Measurements from ENCODE around the gene PTPN23. TPM values are rescaled to one million over a fixed set of nuclear protein-coding genes. Genes with fewer than 3 reads are reported as not detected.
A peak's percentile ranks its signal among the peaks of the same experiment; 100 is the strongest.

PTPN23 gene
- total and polyA plus RNA-seq, 8 donors: 8.6 to 120 (median 27.6) TPM

- intact Hi-C loops (cut with DNase I; ENCODE audit: low total_unique reads): no loop called here
These were observed 32.9 kb downstream of the PTPN23 start for GRCh38 chr3:47413751-47414150.

GRCh38 chr3:47414161-47414564, 33.3 kb downstream of the PTPN23 start:
- TF ChIP-seq EP300 (IDR thresholded peaks at IDR 0.05) (no peak), POLR2AphosphoS5 (IDR thresholded peaks at IDR 0.05) (no peak), CTCF (IDR thresholded peaks at IDR 0.05) (no peak), POLR2A (IDR thresholded peaks at IDR 0.05) (no peak)
- H3K27me3 ChIP-seq: no peaks in the 10 kb centered on the region
- no peak overlapping the region for H3K4me3 ChIP-seq
- H3K9me3 ChIP-seq: no peaks in the 10 kb centered on the region
- DNase-seq: peak in 1 of 2 donors; percentile 17
- peaks cover 0 to 6% (median 0%) of the 10 kb centered on the region in 4 donors for H3K4me1 ChIP-seq
- WGBS, 5 donors: 60 to 76% (median 66%) methylated on average over 2 to 3 of the region's 3 CpGs
- intact Hi-C loops (cut with DNase I; ENCODE audit: low total_unique reads): no loop called here
- H3K36me3 ChIP-seq: peaks cover 72 to 95% (median 94%) of the 10 kb centered on the region in 4 donors
- no peak overlapping the region for H3K27ac ChIP-seq

More at GRCh38 chr3:47413751-47414150, 32.9 kb downstream of the PTPN23 start:
- WGBS, 5 donors: 62 to 84% (median 72%) methylated on average over 4 to 7 of the region's 7 CpGs
- Histone ChIP-seq H3K27ac (no peak overlapping the region), H3K9me3 (no peaks in the 10 kb centered on the region), H3K4me1 (peaks cover 0 to 6% (median 0%) of the 10 kb centered on the region in 4 donors), H3K36me3 (peaks cover 72 to 95% (median 94%) of the 10 kb centered on the region in 4 donors), H3K27me3 (no peaks in the 10 kb centered on the region), H3K4me3 (no peak overlapping the region)
- DNase-seq: no peak
- TF ChIP-seq POLR2AphosphoS5 (IDR thresholded peaks at IDR 0.05): no peak
- TF ChIP-seq POLR2A (IDR thresholded peaks at IDR 0.05): no peak
- TF ChIP-seq EP300 (IDR thresholded peaks at IDR 0.05): no peak
- TF ChIP-seq CTCF (IDR thresholded peaks at IDR 0.05): no peak

GRCh38 chr3:47414666-47415587, 34.1 kb downstream of the PTPN23 start:
- H3K4me1 ChIP-seq: peaks cover 0 to 6% (median 0%) of the 10 kb centered on the region in 4 donors
- DNase-seq: no peak
- no peak overlapping the region for H3K4me3 ChIP-seq
- no peak overlapping the region for H3K27ac ChIP-seq
- H3K36me3 ChIP-seq: peaks cover 69 to 95% (median 94%) of the 10 kb centered on the region in 4 donors
- H3K9me3 ChIP-seq: no peaks in the 10 kb centered on the region
- WGBS, 5 donors: 83 to 85% (median 83%) methylated on average over 14 to 16 of the region's 16 CpGs
- H3K27me3 ChIP-seq: no peaks in the 10 kb centered on the region
- no peak for TF ChIP-seq POLR2AphosphoS5 (IDR thresholded peaks at IDR 0.05)
- intact Hi-C loops (cut with DNase I; ENCODE audit: low total_unique reads): no loop called here

GRCh38 chr3:47416041-47416440, 35.2 kb downstream of the PTPN23 start:
- no peak overlapping the region for H3K4me3 ChIP-seq
- H3K9me3 ChIP-seq: no peaks in the 10 kb centered on the region
- 59 to 76% (median 66%) methylated on average over 9 of the region's 9 CpGs for WGBS, 5 donors
- TF ChIP-seq EP300 (IDR thresholded peaks at IDR 0.05) (no peak), POLR2A (IDR thresholded peaks at IDR 0.05) (no peak), CTCF (IDR thresholded peaks at IDR 0.05) (no peak), POLR2AphosphoS5 (IDR thresholded peaks at IDR 0.05) (no peak)
- H3K36me3 ChIP-seq: peaks cover 62 to 94% (median 92%) of the 10 kb centered on the region in 4 donors
- intact Hi-C loops (cut with DNase I; ENCODE audit: low total_unique reads): no loop called here
- H3K4me1 ChIP-seq: peaks cover 0 to 12% (median 2%) of the 10 kb centered on the region in 4 donors
- H3K27me3 ChIP-seq: no peaks in the 10 kb centered on the region
- peak; percentile 39 to 47 for DNase-seq
- no peak overlapping the region for H3K27ac ChIP-seq
